HuH-7 (cell line): ENCODE results near the gene CCDC80.

Source experiments
- DNase-seq: peaks from one replicate; pipeline ENCODE4 v3.0.0; 2011; ENCODE audit warnings: low spot score

The CCDC80 gene

GRCh38 chr3:112633191-112633590, 7.8 kb downstream of the CCDC80 start:
- DNase-seq, result no peak

- DNase-seq, result no peak
Measured at GRCh38 chr3:112632596-112632995, 8.3 kb downstream of the CCDC80 start.

GRCh38 chr3:112631257-112631656, 9.7 kb downstream of the CCDC80 start:
- no peak for DNase-seq

GRCh38 chr3:112629425-112629824, 11.5 kb downstream of the CCDC80 start:
- no peak for DNase-seq

- DNase-seq, result no peak
Measured at GRCh38 chr3:112627919-112628466, 12.9 kb downstream of the CCDC80 start.

GRCh38 chr3:112627419-112627818, 13.5 kb downstream of the CCDC80 start:
- DNase-seq, result no peak

GRCh38 chr3:112623717-112624116, 17.2 kb downstream of the CCDC80 start:
- no peak for DNase-seq

GRCh38 chr3:112623213-112623612, 17.7 kb downstream of the CCDC80 start:
- DNase-seq, result no peak

- no peak for DNase-seq
Measured at GRCh38 chr3:112619295-112619694, 21.6 kb downstream of the CCDC80 start.

- DNase-seq, result no peak
Measured at GRCh38 chr3:112617285-112617684, 23.7 kb downstream of the CCDC80 start.

GRCh38 chr3:112615989-112616731, 24.8 kb downstream of the CCDC80 start:
- no peak for DNase-seq

- DNase-seq, result no peak
Measured at GRCh38 chr3:112611752-112612515, 29.0 kb downstream of the CCDC80 start.

- no peak for DNase-seq
Measured at GRCh38 chr3:112610121-112610520, 30.8 kb downstream of the CCDC80 start.

- no peak for DNase-seq
Measured at GRCh38 chr3:112607863-112608262, 33.1 kb downstream of the CCDC80 start.

- DNase-seq, result no peak
Measured at GRCh38 chr3:112606098-112606497, 34.8 kb downstream of the CCDC80 start.

- DNase-seq, result no peak
Measured at GRCh38 chr3:112605285-112605684, 35.7 kb downstream of the CCDC80 start.

- DNase-seq, result no peak
Measured at GRCh38 chr3:112604536-112604935, 36.4 kb downstream of the CCDC80 start.

- DNase-seq, result no peak
Measured at GRCh38 chr3:112602217-112602838, 38.6 kb downstream of the CCDC80 start.

- no peak for DNase-seq
Measured at GRCh38 chr3:112598731-112599130, 42.2 kb downstream of the CCDC80 start.

- DNase-seq, result no peak
Measured at GRCh38 chr3:112597945-112598344, 43.0 kb downstream of the CCDC80 start.

GRCh38 chr3:112594856-112595255, 46.1 kb downstream of the CCDC80 start:
- no peak for DNase-seq

- no peak for DNase-seq
Measured at GRCh38 chr3:112593258-112593657, 47.7 kb downstream of the CCDC80 start.

- DNase-seq, result no peak
Measured at GRCh38 chr3:112587336-112587735, 53.6 kb downstream of the CCDC80 start.
